COLO668 (cell line): Measurements from ENCODE around the gene MYD88.
"Not testable (repeated sequence)": the region's sequence is repeated elsewhere in the genome, so short reads cannot be mapped to it uniquely, and the experiment has no call there.

ENCODE experiments used
- DNase-seq: peaks from one replicate; lab custom pipeline; 2025; ENCODE audit not compliant: unreplicated experiment; lab: John Stamatoyannopoulos, UW

The MYD88 gene

DNA sequence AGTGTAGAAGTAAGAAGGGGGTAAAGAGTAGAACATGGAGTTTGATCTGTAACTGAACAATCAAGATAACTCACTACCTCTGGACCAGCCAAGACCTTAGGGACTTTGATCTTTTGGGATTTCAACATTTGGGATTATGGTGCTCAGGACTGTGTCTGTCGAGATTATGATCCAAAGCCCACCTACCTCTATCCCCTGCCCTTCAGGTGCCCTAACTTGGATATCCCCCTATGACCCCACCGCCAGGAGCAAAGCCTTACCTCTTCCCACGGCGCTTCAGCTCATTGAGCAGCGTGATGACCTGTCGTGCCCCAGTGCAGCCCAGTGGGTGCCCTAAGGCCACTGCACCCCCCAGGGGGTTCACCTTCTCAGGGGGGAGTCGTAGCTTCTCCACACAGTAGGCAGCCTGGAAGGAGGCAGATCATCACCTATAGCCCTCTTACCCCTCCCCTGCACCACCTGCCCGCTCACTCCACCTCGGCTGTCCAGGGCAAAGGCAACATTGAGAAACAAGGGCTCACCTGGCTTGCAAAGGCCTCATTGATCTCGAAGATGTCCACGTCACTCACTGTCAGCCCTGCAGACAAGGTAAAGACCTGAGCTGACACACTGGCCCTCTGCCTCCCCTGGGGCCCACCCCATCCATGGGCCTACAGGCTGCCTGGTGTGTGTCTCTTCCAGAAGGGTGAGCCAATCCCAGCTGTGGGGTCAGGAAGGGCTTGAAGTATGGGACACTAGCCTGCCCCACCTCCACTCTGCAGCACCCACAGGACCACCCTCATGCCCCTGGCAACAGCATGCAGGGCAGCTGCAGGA lies 12.9 kb upstream of the MYD88 start:
- no peak for DNase-seq

GRCh38 chr3:38126121-38126892 lies 12.2 kb upstream of the MYD88 start:
- no peak for DNase-seq

DNA sequence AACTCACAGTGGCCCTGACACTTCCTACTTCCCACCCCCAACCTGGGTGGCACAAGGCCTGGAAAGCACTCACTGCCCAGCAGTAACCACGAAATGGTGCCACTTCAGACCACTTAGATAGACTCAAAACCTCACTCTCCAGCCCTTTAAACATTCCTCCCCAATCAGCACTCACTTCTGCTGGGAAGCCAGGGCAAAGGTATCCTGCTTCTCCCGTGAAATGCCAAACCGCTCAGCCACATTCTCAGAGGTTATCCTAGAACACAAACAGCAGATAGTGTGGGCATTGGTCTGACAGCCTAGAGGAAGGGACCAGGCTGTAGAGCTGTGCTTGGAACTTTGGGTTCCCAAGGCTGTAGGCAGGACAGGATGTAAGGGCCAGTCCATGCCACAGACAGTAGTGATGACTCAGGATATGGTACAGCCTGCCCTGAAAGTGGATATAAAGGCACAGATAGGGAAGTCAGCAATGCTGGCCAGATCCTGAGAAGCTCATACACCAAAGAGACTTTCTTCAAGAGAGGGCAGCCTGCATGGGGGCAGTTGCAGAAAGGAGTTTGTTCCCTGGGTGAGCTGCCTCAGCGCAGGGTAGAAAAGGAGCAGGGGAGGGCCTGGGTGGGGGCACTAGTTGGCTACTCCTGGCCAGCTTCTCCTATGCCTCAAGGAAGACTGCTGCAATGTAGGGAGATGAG lies 10.7 kb upstream of the MYD88 start:
- no peak for DNase-seq

DNA sequence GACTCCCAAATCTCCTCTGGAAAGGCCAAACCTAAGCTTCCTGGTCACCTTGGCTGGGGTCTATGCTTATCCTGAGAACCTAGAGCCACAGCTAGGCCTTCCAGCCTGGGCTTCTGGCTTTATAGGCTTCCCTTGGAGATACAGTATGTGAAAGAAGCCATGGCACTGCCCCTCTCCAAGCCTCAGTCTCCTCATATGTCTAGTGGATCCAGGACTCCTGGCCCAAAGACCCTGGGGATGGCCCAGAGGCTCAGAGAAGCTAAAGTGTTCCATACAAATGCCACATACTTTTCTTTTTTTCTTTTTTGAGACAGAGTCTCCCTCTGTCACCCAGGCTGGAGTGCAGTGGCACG lies 10.2 kb upstream of the MYD88 start:
- no peak for DNase-seq

- no peak for DNase-seq
Measured at GRCh38 chr3:38129058-38129457, 9.4 kb upstream of the MYD88 start.

DNA sequence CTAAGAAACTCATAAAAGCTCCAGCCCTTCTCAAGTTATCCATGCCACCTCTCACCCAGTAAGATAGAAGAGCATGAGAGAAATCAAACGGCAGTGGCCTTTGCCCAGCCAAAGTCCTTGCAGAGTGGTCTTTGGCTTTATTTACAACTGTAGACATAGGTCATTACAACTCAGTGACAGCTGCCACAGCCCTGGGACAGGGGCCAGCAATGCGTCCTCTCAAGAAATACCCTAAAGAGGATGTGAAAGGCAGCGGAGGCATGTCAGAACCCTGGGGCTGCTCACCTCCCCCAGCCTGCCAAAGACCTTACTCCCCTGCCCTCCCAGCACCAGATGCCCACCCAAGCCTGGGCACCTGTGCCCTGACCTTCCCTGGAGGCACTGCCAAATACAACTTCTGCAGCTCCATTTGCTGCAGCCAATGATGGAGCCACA lies 7.8 kb upstream of the MYD88 start:
- DNase-seq: no peak

DNA sequence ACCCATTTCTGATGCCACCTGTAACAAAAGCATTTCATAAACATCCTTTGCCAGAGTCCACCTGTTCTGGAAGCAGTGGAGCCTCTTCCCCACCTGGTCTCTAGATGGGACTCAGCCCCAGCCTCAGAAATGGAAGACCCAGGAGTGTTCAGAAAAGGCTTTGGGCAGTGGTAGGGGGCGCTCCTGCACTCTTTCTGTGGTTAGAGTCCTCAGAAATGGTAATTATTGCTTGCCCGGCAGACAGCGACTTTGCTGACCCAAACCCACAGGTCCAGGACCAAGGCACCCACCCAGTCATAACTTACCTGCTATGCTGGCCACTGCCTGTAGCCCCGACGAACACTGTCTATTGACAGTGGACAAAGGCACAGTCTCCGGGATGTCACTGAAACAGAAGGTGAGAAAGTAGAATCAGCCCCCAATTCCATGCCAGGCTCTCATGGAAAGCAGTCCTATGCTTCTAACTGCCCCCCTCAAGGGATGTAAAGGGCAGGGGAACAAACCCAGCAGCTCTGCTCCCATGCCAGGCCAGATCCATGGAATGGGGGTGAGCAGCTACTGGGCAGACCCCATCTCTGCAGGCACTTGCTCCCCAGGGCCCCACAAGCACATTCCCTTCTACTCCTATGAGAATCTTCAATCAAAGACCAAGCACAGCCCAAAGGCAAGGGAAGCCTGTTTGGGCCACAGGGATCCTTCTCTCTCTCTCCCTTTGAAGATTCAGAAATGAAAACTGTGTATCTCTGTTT lies 6.7 kb upstream of the MYD88 start:
- DNase-seq: peak; percentile 4

- no peak for DNase-seq
Measured at GRCh38 chr3:38133209-38133556, 5.3 kb upstream of the MYD88 start.

DNA sequence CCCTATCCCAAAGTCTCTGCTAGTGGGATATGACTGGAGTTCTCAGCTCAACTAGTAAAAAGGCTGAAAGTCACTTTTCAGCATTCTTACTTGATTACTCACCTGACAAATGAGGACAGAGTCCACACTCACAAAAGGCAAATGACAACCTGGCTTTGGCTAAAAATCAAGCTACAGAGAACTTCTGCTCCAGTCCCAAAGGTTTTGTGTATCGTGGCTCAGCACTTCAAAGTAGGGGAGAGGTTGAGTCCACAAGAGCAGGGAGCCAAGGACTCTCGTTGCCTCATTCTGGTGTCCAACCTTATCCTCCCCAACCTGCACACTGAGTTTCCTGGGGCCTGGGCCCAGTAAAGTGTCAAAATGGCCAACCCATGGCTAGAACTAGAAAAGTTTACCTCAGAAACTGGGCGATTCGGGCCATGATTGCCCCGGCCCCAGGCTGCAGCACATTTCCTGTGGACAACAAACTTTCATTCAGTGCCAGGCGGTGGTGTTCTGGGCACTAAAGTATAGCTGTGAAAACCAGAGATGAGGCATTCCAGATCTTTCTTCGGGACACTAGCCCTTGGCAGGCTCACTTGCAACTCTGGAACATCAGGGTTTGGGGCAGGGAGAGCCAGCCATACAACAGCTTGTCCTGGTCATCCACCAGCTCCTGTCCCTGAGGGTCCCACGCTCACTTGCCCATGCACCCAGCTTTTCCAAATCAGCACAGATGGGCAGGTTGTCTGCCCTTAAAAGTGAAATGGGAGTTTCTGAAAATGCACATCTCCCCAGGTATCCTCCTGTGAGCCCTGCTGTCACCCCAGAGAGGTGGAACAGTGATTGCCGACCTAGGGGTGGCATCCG lies 4.7 kb upstream of the MYD88 start:
- DNase-seq: no peak

DNA sequence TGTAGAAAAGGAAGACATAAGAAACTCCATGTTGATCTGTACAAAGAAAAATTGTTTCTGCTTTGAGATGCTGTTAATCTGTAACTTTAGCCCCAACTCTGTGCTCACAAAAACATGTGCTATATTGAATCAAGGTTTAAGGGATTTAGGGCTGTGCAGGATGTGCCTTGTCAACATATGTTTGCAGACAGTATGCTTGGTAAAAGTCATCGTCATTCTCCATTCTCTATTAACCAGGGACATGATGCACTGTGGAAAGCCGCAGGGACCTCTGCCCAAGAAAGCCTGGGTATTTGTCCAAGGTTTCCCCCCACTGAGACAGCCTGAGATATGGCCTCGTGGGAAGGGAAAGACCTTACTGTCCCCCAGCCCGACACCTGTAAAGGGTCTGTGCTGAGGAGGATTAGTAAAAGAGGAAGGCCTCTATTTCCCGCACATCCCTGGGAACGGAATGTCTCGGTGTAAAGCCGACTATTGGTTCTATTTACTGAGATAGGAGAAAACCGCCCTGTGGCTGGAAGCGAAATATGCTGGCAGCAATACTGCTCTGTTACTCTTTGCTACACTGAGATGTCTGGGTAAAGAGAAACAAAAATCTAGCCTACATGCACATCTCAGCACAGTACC lies 3.8 kb upstream of the MYD88 start:
- DNase-seq: not testable (repeated sequence)

DNA sequence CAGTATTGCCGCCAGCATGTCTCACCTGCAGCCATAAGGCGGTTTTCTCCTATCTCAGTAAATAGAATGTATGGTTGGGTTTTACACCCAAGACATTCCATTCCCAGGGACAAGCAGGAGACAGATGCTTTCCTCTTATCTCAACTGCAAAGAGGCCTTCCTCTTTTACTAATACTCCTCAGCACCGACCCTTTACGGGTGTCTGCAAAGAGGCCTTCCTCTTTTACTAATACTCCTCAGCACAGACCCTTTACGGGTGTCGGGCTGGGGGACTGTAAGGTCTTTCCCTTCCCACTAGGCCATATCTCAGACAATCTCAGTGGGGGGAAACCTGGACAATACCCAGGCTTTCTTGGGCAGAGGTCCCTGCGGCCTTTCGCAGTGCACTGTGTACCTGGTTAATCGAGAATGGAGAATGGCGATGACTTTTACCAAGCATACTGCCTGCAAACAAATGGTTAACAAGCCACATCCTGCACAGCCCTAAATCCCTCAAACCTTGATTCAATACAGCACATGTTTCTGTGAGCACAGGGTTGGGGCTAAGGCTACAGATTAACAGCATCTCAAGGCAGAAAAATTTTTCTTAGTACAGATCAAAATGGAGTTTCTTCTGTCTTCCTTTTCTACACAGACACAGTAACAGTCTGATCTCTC lies 2.7 kb upstream of the MYD88 start:
- not testable (repeated sequence) for DNase-seq

- DNase-seq: peak; percentile 38
Measured at GRCh38 chr3:38136393-38136776, 2.1 kb upstream of the MYD88 start.

DNA sequence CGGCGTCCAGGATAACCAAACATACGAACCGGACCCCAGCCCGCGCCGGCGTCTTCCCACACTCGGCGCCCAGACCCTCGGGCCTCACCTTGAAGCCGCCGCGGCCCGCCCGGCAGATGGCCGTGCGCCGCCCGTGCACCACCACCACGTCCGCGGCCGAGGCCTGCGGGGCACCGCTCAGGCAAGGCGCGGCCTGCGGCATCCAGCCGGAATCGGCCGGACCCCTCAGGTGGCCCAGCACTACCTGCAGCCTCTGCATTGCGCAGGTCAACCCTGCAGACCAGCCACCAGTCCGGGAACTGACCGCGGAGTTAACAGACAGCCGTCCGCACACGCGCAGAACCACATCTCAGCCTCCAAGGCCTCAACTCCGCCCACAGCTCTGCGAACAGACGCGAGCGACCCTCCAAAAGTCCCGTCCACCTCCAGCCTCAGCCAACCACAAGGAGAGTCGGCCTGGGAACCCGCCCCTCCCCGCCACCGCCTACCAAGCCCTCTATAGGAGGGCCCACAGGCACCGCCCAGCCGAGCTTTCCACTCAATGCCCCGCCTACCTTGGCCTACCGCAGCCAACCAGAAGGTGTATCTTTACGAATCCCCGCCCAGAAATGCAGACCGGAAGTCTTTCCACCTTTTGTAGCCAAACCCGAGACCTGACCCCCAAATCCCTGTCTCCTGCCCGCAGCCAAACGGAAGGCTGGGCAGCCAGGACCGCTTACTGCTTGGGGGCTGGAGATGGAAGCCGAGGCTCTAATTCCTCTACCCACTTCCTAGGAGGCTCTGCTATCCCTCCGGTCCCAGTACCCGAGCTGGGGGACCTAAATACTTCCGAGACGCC lies 1.5 kb upstream of the MYD88 start, which contains the start of gene ACAA1:
Gene ACAA1, minus strand, starts transcription at position 351 of the 838 bp plus-strand sequence. Its CDS starts 92 bp downstream, at position 259.
- DNase-seq: peak; percentile 96

DNA sequence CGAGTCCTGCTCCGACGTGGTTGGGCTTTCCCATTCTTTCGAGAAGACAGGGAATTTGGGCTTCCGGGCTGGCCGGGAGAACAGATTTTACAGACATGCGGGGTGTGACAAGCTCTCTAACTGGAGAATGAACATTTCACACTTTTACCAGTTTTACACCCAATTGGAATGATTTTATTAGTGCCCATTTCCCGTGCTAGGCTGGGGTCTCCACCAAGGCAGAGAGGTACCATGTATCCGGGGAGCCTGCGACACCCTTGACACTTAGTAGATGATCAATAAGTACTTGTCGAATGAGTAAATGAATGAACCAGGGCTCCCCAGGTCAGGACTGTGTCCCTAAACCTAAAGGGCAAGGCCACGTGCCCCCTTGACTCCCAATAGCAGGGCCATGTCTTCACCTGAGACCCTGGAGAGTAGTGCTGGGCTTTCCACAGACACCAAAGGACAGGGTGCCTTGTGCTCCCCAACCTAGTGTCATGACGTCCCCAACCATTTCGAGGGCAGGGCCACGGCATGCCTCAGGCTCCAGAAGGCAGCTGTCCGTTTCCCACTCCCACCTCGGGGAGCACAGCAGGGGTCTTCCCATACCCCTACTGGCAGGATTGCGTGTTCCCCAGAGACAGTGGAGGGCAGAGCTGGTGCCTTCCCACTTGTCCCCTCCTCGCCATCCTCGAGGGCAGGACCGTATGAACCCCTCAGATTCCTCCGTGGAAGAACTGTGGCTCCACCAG lies 679 bp upstream of the MYD88 start:
- peak; percentile 23 for DNase-seq

DNA sequence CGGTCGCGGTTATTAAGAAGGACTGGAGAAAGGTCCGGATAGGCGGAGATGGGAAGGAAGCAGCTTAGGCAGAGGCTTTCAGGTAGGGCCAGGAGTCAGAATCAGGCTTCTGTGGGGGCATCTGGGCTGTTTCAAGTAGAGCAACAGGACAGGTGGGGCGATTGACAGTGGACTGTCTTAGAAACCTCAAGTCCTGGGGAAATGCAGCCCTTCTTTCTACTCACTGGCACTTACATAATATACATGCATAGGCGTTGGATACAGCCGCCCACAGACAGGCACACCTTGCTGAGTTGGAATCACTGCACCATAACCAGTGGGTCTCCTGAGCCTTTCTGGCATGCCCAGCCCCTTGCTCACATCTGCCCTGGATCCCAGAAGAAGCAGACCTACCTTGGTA lies 730 bp downstream of the MYD88 start:
- no peak for DNase-seq

- peak; percentile 1 for DNase-seq
Measured at GRCh38 chr3:38139652-38140051, 1.2 kb downstream of the MYD88 start.

DNA sequence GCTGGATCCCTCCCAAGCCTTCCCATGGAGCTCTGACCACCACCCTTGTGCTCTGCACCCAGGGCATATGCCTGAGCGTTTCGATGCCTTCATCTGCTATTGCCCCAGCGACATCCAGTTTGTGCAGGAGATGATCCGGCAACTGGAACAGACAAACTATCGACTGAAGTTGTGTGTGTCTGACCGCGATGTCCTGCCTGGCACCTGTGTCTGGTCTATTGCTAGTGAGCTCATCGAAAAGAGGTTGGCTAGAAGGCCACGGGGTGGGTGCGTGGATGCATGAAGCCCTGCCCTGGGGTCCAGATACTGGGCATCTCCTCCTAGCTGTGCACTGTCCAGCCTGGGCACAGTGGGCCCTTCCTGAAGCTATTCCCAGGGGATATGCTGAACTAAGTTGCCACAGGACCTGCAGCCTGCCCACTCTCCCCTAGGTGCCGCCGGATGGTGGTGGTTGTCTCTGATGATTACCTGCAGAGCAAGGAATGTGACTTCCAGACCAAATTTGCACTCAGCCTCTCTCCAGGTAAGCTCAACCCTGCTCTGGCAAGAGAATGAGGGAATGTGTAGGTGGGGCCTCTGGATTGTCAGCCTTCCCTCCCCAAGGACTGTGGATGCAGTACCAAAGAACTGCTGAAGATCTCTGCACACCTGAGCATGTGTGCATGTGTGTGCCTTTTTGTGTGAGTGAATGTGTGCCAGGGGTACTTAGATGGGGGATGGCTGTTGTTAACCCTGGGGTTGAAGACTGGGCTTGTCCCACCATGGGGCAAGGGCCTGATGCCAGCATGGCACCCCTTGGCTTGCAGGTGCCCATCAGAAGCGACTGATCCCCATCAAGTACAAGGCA lies 2.1 kb downstream of the MYD88 start:
- no peak for DNase-seq
